Measurements from ENCODE around the gene C11orf42. TPM values are rescaled to one million over a fixed set of nuclear protein-coding genes. Genes with fewer than 3 reads are reported as not detected.
"Not testable (repeated sequence)": the region's sequence is repeated elsewhere in the genome, so short reads cannot be mapped to it uniquely, and the experiment has no call there.

The C11orf42 gene
- total and polyA plus RNA-seq, 2 donors, result not detected

DNA sequence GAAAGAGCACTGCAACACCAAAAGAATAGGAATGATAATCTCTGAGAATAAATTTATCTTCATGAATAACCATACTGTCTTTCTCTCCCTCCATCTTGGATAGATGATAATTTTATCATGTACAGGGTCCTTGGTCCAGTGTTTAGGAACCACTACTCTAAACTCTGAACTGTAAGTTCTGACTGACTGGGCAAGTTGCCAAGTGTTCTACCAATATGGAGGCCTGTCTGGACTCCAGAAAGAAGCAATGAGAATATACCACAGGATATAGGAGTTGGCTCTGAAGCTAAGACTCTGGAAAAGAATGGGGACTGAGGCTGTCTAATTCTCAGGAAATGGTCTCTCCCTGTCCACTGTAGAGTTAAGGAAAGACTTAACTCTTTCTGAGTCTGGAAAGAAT lies 27.5 kb downstream of the C11orf42 start:
- Histone ChIP-seq H3K4me1 (ENCODE audit: insufficient read depth) (no peaks in the 10 kb centered on the region), H3K36me3 (ENCODE audit: insufficient read depth) (peaks cover 2% of the 10 kb centered on the region), H3K27ac (ENCODE audit: low read depth) (no peak overlapping the region), H3K4me3 (ENCODE audit: low read depth, low read length) (no peak overlapping the region)
- no peak for DNase-seq (ENCODE audit: extremely low spot score)

DNA sequence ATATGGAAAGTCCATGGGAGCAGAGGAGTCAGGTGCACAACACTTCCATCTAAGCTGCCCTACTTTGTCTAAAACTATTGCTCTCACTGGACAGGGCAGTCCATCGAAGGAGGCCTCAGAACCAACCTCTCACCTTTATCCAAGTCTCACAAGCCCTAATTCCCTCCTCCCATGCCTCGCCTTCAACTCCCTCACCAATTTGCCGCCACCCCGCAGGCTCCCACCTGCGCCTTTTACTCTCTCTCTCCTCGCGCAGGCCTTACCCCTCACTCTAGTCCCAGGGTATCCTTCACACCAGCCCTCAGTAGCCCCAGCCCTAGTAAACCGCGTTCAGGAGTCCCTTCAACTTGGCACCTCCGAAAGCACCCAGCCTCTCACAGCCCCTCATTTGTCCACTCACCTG lies 28.6 kb downstream of the C11orf42 start:
- no peaks in the 10 kb centered on the region for H3K4me1 ChIP-seq (ENCODE audit: insufficient read depth)
- H3K36me3 ChIP-seq (ENCODE audit: insufficient read depth), result peaks cover 2% of the 10 kb centered on the region
- DNase-seq (ENCODE audit: extremely low spot score), result no peak
- under 1% methylated on average over 10 of the region's 10 CpGs for WGBS
- peak overlapping the region; percentile 66 for H3K27ac ChIP-seq (ENCODE audit: low read depth)
- peak overlapping the region; percentile 56 for H3K4me3 ChIP-seq (ENCODE audit: low read depth, low read length)

DNA sequence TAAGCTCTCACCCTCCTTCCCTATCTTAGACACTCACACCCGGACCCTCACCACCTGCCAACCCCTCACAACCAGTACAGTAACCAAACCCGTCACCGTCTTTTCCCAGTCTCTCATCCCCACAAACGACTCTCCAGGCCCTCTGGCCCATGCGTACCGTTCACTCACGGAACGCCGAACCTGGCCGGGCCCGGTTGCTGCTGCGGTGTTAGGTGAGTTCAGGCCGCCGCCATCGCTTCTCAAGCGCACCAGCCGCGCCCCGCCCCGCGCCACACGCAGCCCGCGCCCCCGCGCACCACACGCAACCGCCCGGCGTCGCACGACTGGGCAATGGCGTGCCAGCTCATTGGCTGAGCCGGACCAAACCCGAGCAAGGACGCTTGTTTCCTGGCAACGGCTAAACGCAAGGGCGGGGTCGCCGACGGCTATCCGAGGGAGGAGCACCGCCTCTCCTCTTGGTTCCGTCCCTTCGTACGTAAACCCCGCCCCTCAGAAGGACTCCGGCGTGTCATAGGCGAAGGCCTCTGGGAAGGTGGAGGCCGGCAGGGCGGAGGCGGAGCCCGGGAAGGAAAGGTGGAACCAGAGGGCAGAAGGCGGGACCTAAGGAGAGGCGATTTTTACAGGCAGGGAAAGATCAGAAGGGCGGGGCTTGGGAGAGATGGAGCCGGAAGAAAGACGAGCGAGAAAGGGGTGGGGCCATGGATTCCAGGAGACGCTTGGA lies 29.2 kb downstream of the C11orf42 start, which contains the start of gene FHIP1B:
Gene FHIP1B (minus strand): TSS at position 250 of the 721 bp plus-strand sequence. CDS start 10,120 bp downstream, outside the sequence.
- WGBS, result under 1% methylated on average over 62 of the region's 62 CpGs
- Histone ChIP-seq H3K4me1 (ENCODE audit: insufficient read depth) (no peaks in the 10 kb centered on the region), H3K27ac (ENCODE audit: low read depth) (peak within 1 kb of the TSS; percentile 66)

DNA sequence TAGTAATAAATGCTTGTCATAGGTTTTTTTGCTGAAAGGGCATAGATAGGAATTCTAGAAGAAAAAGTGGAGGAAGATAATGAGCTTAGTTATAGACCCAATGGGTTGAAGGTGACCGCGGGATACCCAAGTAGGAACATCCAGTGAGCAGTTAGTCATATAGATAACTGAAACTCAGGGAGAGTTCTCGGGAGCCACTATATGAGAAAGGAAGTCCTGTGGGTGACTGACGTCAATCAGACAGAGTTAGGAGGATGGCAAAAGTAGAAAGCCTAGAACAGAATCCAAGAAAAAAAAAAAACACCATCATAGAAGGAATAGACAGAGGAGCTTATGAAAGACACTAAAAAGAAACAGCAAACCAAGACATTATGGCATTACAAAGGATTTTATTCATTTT lies 31.9 kb downstream of the C11orf42 start:
- H3K4me3 ChIP-seq (ENCODE audit: low read depth, low read length), result no peak overlapping the region
- no peak overlapping the region for H3K27ac ChIP-seq (ENCODE audit: low read depth)
- H3K4me1 ChIP-seq (ENCODE audit: insufficient read depth), result no peaks in the 10 kb centered on the region
- 82% methylated on average over 4 of the region's 4 CpGs for WGBS
- no peaks in the 10 kb centered on the region for H3K36me3 ChIP-seq (ENCODE audit: insufficient read depth)
- no peak for DNase-seq (ENCODE audit: extremely low spot score)

More for the DNA sequence above, 29.2 kb downstream of the C11orf42 start, which contains the start of gene FHIP1B:
- Histone ChIP-seq H3K36me3 (ENCODE audit: insufficient read depth) (peaks cover 2% of the 10 kb centered on the region), H3K4me3 (ENCODE audit: low read depth, low read length) (peak within 1 kb of the TSS; percentile 56)
- DNase-seq (ENCODE audit: extremely low spot score), result peak; percentile 98

DNA sequence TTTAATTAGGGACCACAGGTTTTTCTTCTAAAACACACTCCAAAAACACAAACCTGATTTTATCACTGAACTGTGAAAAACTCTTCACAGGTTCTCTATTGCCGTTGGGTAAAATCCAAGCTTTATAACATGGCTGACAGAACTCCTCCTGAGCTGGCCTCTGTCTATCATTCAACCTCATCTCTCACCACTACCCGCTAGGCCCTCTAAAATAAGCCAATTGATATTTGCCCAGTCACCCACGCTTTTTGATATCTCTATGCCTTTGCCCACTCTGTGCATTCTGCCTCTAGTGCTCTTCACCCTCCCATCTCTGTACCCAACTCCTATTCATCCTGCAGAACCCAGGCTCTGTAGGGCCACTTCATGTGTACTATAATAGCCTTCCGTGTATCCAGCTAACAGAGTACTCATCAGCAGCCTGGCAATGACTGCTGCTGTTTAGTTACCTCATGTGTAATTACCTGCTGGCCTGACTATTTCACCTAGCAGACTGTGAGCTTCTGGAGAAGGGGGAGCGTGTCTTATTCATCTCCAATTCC lies 32.5 kb downstream of the C11orf42 start:
- H3K4me1 ChIP-seq (ENCODE audit: insufficient read depth), result no peaks in the 10 kb centered on the region
- H3K4me3 ChIP-seq (ENCODE audit: low read depth, low read length), result no peak overlapping the region
- H3K36me3 ChIP-seq (ENCODE audit: insufficient read depth), result no peaks in the 10 kb centered on the region
- H3K27ac ChIP-seq (ENCODE audit: low read depth), result no peak overlapping the region
- no peak for DNase-seq (ENCODE audit: extremely low spot score)
- WGBS, result 89% methylated on average over 5 of the region's 5 CpGs

DNA sequence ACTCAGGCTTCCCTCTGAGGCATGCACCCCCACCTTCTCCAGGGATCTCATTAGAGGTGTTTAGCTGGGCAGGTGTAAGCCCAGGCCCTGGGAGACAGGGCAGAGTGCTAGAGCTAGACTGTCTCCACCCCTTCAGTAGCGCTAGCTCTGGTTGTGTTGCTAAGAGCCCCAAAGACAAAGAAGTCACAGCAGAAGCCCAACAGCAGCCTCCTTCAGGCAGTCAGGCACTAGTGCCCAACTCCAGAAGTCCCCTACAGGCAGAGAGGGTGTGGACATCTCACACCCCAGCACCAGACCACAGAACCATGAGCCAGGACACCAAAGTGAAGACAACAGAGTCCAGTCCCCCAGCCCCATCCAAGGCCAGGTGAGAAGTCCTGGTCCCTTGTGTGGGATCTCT lies 33.5 kb downstream of the C11orf42 start, which contains the start of gene CNGA4:
Gene CNGA4 (plus strand): TSS at position 188 of the 400 bp plus-strand sequence. CDS start 118 bp downstream, at position 306.
- DNase-seq (ENCODE audit: extremely low spot score), result no peak
- no peak within 1 kb of the TSS for H3K4me3 ChIP-seq (ENCODE audit: low read depth, low read length)
- H3K27ac ChIP-seq (ENCODE audit: low read depth), result no peak within 1 kb of the TSS
- H3K4me1 ChIP-seq (ENCODE audit: insufficient read depth), result no peaks in the 10 kb centered on the region
- 83% methylated on average over 1 of the region's 1 CpG for WGBS
- no peaks in the 10 kb centered on the region for H3K36me3 ChIP-seq (ENCODE audit: insufficient read depth)

DNA sequence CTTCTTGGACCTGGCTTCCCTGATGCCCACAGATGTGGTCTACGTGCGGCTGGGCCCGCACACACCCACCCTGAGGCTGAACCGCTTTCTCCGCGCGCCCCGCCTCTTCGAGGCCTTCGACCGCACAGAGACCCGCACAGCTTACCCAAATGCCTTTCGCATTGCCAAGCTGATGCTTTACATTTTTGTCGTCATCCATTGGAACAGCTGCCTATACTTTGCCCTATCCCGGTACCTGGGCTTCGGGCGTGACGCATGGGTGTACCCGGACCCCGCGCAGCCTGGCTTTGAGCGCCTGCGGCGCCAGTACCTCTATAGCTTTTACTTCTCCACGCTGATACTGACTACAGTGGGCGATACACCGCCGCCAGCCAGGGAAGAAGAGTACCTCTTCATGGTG lies 34.8 kb downstream of the C11orf42 start:
- WGBS, result 97% methylated on average over 28 of the region's 28 CpGs
- DNase-seq (ENCODE audit: extremely low spot score), result no peak
- Histone ChIP-seq H3K4me3 (ENCODE audit: low read depth, low read length) (no peak overlapping the region), H3K27ac (ENCODE audit: low read depth) (no peak overlapping the region), H3K36me3 (ENCODE audit: insufficient read depth) (no peaks in the 10 kb centered on the region), H3K4me1 (ENCODE audit: insufficient read depth) (no peaks in the 10 kb centered on the region)

DNA sequence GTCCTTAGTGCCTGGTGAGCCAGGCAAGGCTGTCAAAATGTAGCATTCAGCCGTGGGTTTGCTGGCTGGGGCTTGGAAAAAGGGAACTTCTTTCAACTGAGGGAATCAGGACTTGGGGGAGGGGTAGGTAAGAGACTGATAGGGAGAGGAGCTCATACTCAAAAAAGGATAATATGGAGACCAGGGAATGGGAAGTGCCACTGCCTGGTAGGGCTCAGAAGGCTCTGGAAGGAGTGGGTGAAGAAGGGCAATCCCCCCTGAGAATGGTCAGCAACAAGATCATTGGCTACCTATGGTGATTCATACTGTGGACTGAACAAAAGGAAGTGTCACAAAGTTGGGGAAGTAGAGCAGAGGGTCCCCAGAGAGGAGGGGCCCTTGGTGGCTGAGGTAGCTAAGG lies 35.4 kb downstream of the C11orf42 start:
- Histone ChIP-seq H3K4me1 (ENCODE audit: insufficient read depth) (no peaks in the 10 kb centered on the region), H3K4me3 (ENCODE audit: low read depth, low read length) (no peak overlapping the region), H3K27ac (ENCODE audit: low read depth) (no peak overlapping the region), H3K36me3 (ENCODE audit: insufficient read depth) (no peaks in the 10 kb centered on the region)
- 65% methylated on average over 1 of the region's 1 CpG for WGBS
- no peak for DNase-seq (ENCODE audit: extremely low spot score)

DNA sequence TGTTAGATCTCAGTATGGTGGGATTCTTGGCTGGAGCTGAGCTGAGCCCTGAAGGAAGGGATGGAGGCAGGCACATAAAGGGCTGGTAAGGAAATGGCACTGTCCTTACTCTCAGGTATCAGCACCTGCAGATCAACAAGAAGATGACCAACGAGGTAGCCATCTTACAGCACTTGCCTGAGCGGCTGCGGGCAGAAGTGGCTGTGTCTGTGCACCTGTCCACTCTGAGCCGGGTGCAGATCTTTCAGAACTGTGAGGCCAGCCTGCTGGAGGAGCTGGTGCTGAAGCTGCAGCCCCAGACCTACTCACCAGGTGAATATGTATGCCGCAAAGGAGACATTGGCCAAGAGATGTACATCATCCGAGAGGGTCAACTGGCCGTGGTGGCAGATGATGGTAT lies 36.0 kb downstream of the C11orf42 start:
- DNase-seq (ENCODE audit: extremely low spot score), result no peak
- 95% methylated on average over 7 of the region's 7 CpGs for WGBS
- H3K4me1 ChIP-seq (ENCODE audit: insufficient read depth), result no peaks in the 10 kb centered on the region
- H3K36me3 ChIP-seq (ENCODE audit: insufficient read depth), result no peaks in the 10 kb centered on the region
- no peak overlapping the region for H3K4me3 ChIP-seq (ENCODE audit: low read depth, low read length)
- H3K27ac ChIP-seq (ENCODE audit: low read depth), result no peak overlapping the region

DNA sequence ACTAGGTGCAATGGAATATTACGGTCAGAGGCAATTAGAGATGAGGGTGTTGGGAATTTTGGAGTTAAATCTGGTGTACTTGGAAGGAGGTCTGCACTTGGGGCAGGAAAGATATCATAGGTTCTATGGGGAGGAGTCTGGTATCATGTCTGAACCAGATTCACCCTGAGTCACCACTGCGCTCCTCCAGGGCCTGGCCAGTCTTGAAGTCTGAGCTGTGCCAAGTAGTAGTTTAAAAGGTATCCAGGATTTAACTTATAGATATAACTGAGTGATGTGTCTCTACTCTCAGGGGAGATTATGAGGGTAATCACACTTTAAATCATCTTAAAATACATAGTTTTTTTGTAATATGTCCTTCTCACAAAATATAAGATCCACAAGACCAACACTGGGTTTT lies 40.2 kb downstream of the C11orf42 start:
- Histone ChIP-seq H3K4me3 (ENCODE audit: low read depth, low read length) (no peak overlapping the region), H3K4me1 (ENCODE audit: insufficient read depth) (no peaks in the 10 kb centered on the region), H3K27ac (ENCODE audit: low read depth) (no peak overlapping the region), H3K36me3 (ENCODE audit: insufficient read depth) (no peaks in the 10 kb centered on the region)
- WGBS, result 93% methylated on average over 2 of the region's 2 CpGs
- no peak for DNase-seq (ENCODE audit: extremely low spot score)

DNA sequence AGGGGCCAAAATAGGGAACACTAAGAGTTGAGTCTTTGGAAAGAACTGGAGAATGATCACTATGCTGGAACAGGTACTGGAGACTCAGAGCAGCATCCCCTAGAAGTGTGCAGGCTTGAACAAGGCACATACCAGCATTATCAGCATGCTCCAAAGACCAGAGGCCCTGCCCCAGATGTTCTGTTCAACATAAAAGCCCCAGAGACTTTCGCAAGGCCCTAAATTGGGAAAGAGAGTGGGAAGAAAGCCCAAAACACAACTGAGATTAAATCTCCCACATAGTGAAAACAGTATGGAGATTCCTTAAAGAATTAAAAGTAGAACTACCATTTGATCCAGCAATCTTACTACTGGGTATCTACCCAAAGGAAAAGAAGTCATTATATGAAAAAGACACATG lies 42.9 kb downstream of the C11orf42 start:
- H3K4me3 ChIP-seq (ENCODE audit: low read depth, low read length), result no peak overlapping the region
- no peak overlapping the region for H3K27ac ChIP-seq (ENCODE audit: low read depth)
- H3K36me3 ChIP-seq (ENCODE audit: insufficient read depth), result no peaks in the 10 kb centered on the region
- DNase-seq (ENCODE audit: extremely low spot score), result no peak
- no peaks in the 10 kb centered on the region for H3K4me1 ChIP-seq (ENCODE audit: insufficient read depth)
- WGBS, result 75% methylated on average over 1 of the region's 1 CpG

DNA sequence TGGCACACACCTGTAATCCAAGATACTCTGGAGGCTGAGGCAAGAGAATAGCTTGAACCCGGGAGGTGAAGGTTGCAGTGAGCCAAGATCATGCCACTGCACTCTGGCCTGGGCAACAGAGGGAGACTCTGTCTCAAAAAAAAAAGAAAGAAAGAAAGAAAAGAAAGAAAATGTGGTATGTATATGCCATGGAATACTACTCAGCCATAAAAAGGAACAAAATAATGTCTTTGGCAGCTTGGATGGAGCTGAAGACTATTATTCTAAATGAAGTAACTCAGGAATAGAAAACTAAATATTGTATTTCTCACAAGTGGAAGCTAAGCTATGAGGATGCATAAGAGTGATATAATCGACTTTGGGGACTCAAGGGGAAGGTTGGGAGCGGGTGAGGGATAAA lies 43.5 kb downstream of the C11orf42 start:
- 94% methylated on average over 3 of the region's 3 CpGs for WGBS
- H3K27ac ChIP-seq (ENCODE audit: low read depth); H3K4me3 ChIP-seq (ENCODE audit: low read depth, low read length); H3K4me1 ChIP-seq (ENCODE audit: insufficient read depth); DNase-seq (ENCODE audit: extremely low spot score); H3K36me3 ChIP-seq (ENCODE audit: insufficient read depth): not testable (repeated sequence)

DNA sequence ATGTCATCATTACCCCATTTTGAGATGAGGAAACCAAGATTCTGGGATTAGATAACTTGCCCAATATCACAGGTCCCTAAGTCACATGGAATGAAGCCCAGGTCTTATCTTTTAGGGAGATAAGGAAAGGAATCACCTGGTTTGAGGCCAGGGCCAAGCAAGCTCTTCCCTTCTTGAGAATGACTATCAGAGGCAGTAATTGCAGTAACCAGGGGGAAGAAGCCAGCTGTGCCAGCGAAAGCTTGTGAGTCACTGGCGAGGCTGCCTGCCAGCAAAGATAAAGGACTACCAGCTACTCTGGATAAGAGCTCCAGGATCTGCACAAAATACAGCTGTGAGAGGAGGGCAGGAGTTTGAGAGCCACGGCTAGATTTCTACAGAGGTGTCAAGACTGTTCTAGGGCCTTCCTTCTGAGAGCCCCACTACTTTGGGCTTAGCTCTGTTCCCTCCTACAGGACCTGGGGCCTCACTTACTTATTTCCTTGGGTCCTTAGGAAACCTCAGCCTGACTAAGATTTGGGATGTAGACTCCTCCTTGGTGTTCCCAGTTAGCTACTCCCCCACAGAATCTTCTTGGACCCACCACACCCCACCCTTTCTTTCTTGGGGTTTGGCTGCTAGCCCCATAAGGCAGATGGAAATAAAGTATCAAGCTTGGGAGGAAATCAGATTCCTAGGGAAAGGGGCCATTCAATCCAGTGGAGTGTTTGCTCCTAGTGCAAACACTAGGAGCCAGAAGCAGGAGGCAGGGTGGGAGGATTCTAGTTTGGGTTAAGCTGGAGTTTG lies 44.6 kb downstream of the C11orf42 start:
- Histone ChIP-seq H3K4me1 (ENCODE audit: insufficient read depth) (no peaks in the 10 kb centered on the region), H3K36me3 (ENCODE audit: insufficient read depth) (no peaks in the 10 kb centered on the region), H3K27ac (ENCODE audit: low read depth) (no peak overlapping the region), H3K4me3 (ENCODE audit: low read depth, low read length) (no peak overlapping the region)
- DNase-seq (ENCODE audit: extremely low spot score), result no peak
- 19% methylated on average over 3 of the region's 3 CpGs for WGBS
